RWPE2 (cell line): ENCODE results near the gene BSND.

Source experiments
- ATAC-seq: fragments of 200-7000 bp; cut with Tn5 transposase; 3 replicates; pipeline ENCODE4 v1.9.1; 2021; ENCODE audit warnings: low read depth
- DNase-seq: peaks from one replicate; pipeline ENCODE4 v3.0.0-alpha.2; 2020; ENCODE audit warnings: low spot score
- H3K27ac ChIP-seq: fragments of 450-650 bp; 2 replicates; pipeline ENCODE4 v1.5.1; 2017; ENCODE audit warnings: mild to moderate bottlenecking; ENCODE audit not compliant: poor library complexity, severe bottlenecking
- H3K27me3 ChIP-seq: fragments of 250-450 bp; sonication (Bioruptor Pico); 2 replicates; pipeline ENCODE4 v1.5.1; 2021; ENCODE audit warnings: mild to moderate bottlenecking, moderate library complexity; ENCODE audit not compliant: insufficient read depth, poor library complexity, severe bottlenecking
- H3K36me3 ChIP-seq: fragments of 250-450 bp; sonication (Bioruptor Pico); 2 replicates; pipeline ENCODE4 v1.5.1; 2020; ENCODE audit warnings: low read depth, mild to moderate bottlenecking, moderate library complexity
- H3K4me1 ChIP-seq: fragments of 250-450 bp; sonication (Bioruptor Pico); 2 replicates; pipeline ENCODE4 v1.5.1; 2021; ENCODE audit warnings: mild to moderate bottlenecking, moderate library complexity; ENCODE audit not compliant: insufficient read depth, poor library complexity, severe bottlenecking
- H3K4me3 ChIP-seq: fragments of 250-450 bp; sonication (Bioruptor Pico); 2 replicates; pipeline ENCODE4 v1.5.1; 2021; ENCODE audit warnings: mild to moderate bottlenecking, moderate library complexity; ENCODE audit not compliant: severe bottlenecking
- H3K9me3 ChIP-seq: fragments of 250-450 bp; sonication (Bioruptor Pico); 2 replicates; pipeline ENCODE4 v1.5.1; 2021; ENCODE audit warnings: mild to moderate bottlenecking, moderate library complexity; ENCODE audit not compliant: severe bottlenecking
- TF ChIP-seq, protein P1 (sequence below): fragments of 450-650 bp; IDR thresholded peaks from one replicate; pipeline ENCODE4 v1.5.1; 2017; ENCODE audit warnings: mild to moderate bottlenecking, moderate library complexity; ENCODE audit not compliant: poor library complexity, severe bottlenecking

The BSND gene

DNA sequence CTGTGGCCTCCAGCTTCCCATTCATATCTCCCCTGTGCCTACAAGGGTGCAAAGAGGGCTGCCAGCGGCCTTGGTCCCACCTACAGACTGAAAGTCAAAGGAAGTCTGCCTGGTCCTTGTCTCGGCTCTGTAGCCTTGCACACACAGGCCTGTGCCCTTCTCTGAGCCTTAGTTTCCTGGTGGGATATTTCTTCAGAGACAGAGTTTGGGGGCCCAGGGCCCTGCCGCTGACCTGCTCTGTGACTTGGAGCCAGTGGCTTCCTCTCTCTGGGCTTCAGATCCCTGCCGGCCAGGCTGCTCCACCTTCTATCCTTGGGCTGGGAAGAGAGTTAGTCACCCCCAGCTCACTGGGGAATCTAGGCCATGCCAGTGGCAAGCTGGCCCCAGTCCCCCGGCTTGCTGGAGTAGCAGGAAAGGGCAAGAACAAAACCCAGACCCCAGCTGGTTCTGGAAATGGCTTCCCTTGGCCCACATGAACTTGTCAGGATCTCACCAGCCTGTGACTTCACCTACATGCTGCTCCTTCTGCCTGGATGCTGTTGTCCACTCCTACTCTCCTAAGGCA is 19.3 kb upstream of the BSND start:
- no peaks in the 10 kb centered on the region for H3K36me3 ChIP-seq
- no peaks in the 10 kb centered on the region for H3K27me3 ChIP-seq
- peaks cover 21% of the 10 kb centered on the region for H3K4me1 ChIP-seq
- H3K4me3 ChIP-seq: no peak overlapping the region
- ATAC-seq: no peak
- no peaks in the 10 kb centered on the region for H3K9me3 ChIP-seq
- no peak overlapping the region for H3K27ac ChIP-seq
- TF ChIP-seq, protein P1, sequence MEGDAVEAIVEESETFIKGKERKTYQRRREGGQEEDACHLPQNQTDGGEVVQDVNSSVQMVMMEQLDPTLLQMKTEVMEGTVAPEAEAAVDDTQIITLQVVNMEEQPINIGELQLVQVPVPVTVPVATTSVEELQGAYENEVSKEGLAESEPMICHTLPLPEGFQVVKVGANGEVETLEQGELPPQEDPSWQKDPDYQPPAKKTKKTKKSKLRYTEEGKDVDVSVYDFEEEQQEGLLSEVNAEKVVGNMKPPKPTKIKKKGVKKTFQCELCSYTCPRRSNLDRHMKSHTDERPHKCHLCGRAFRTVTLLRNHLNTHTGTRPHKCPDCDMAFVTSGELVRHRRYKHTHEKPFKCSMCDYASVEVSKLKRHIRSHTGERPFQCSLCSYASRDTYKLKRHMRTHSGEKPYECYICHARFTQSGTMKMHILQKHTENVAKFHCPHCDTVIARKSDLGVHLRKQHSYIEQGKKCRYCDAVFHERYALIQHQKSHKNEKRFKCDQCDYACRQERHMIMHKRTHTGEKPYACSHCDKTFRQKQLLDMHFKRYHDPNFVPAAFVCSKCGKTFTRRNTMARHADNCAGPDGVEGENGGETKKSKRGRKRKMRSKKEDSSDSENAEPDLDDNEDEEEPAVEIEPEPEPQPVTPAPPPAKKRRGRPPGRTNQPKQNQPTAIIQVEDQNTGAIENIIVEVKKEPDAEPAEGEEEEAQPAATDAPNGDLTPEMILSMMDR: no peak
- no peak for DNase-seq

DNA sequence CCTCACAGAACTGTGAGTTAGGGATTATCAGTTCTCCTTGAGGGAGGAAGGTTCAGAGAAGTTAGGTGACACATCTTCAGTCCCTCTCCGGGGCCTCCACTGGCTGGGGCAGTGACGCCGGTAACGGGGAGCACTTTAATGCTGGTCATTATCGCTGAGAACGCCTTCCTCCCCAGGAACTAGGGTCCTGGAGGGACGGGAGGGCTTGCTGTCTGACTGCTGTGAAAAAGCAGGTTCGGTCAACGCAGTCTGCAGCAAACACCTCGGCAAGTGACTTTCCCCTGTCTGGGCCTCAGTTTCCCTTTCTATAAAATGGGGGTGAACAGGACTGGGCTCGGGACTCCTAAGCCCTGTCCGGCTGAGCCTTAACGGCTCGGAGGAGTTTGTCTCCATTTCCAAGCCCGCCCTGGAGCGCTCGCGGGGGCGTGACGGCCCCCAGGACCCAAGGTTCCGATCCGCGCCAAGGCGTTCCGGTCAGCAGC is 18.6 kb upstream of the BSND start:
- no peak for ATAC-seq
- Histone ChIP-seq H3K9me3 (no peaks in the 10 kb centered on the region), H3K27me3 (no peaks in the 10 kb centered on the region), H3K27ac (no peak overlapping the region), H3K4me1 (peaks cover 21% of the 10 kb centered on the region), H3K36me3 (no peaks in the 10 kb centered on the region), H3K4me3 (peak overlapping the region; percentile 42)
- TF ChIP-seq, protein P1: no peak
- no peak for DNase-seq

- peaks cover 21% of the 10 kb centered on the region for H3K4me1 ChIP-seq
- H3K27ac ChIP-seq: no peak within 1 kb of the TSS
- no peaks in the 10 kb centered on the region for H3K27me3 ChIP-seq
- no peak for DNase-seq
- no peaks in the 10 kb centered on the region for H3K36me3 ChIP-seq
- peak; percentile 66 for ATAC-seq
- H3K4me3 ChIP-seq: peak within 1 kb of the TSS; percentile 42
- TF ChIP-seq, protein P1: no peak
- H3K9me3 ChIP-seq: no peaks in the 10 kb centered on the region
Observed at GRCh38 chr1:54980528-54981241, 18.0 kb upstream of the BSND start, which contains the start of gene TMEM61. Gene TMEM61, plus strand, starts transcription at chr1:54980628. Its CDS starts 438 bp downstream, at chr1:54981066.

GRCh38 chr1:54981466-54981865 is 17.3 kb upstream of the BSND start:
- DNase-seq: no peak
- H3K27ac ChIP-seq: no peak overlapping the region
- no peaks in the 10 kb centered on the region for H3K27me3 ChIP-seq
- H3K36me3 ChIP-seq: no peaks in the 10 kb centered on the region
- ATAC-seq: no peak
- no peaks in the 10 kb centered on the region for H3K9me3 ChIP-seq
- TF ChIP-seq, protein P1: no peak
- peaks cover 20% of the 10 kb centered on the region for H3K4me1 ChIP-seq
- H3K4me3 ChIP-seq: no peak overlapping the region

- DNase-seq (no peak), ATAC-seq (no peak)
- Histone ChIP-seq H3K27me3 (no peaks in the 10 kb centered on the region), H3K27ac (no peak overlapping the region), H3K4me3 (no peak overlapping the region), H3K4me1 (peaks cover 10% of the 10 kb centered on the region), H3K36me3 (no peaks in the 10 kb centered on the region), H3K9me3 (no peaks in the 10 kb centered on the region)
- TF ChIP-seq, protein P1: no peak
Observed at GRCh38 chr1:54982739-54983138, 16.0 kb upstream of the BSND start.
